Measurements from ENCODE around the gene MED27. TPM values are rescaled to one million over a fixed set of nuclear protein-coding genes. Genes with fewer than 3 reads are reported as not detected.

Gene MED27
- total RNA-seq, 1 donor = 19.0 TPM

DNA sequence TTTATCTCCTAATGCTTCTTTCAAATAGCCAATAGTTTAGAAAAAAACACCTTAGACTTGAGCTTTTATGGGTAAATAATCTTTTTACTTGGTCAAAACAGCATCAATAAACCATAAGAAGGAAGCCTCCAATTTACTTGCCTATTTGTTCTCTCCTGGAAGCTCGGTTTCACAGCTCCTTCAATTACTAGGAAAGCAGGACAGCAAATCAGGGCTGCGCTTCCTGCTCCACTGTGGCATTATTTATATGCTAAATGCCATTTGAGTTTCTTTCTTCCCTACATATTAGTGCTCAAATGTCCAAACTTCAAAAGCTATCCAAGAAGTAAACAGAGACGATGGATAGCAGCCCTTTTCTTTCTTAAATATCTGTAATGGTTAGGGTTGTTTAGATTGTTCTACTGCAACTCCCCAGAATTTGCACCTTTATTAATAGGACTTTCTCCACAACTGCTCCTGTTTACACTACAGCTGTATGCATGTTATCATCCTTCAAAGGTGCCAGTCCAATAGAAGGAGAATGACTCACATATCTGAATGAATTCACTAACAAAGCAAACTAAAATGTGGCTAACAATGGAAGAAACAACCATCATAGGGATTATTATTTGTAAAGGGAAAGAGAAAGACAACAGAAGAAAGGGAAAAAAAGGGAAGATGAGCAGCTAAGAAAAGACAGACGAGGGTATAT, 58.7 kb downstream of the MED27 start:
- TF ChIP-seq, protein P1, sequence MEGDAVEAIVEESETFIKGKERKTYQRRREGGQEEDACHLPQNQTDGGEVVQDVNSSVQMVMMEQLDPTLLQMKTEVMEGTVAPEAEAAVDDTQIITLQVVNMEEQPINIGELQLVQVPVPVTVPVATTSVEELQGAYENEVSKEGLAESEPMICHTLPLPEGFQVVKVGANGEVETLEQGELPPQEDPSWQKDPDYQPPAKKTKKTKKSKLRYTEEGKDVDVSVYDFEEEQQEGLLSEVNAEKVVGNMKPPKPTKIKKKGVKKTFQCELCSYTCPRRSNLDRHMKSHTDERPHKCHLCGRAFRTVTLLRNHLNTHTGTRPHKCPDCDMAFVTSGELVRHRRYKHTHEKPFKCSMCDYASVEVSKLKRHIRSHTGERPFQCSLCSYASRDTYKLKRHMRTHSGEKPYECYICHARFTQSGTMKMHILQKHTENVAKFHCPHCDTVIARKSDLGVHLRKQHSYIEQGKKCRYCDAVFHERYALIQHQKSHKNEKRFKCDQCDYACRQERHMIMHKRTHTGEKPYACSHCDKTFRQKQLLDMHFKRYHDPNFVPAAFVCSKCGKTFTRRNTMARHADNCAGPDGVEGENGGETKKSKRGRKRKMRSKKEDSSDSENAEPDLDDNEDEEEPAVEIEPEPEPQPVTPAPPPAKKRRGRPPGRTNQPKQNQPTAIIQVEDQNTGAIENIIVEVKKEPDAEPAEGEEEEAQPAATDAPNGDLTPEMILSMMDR (IDR thresholded peaks at IDR 0.05; ENCODE audit: insufficient read depth, low read depth, low read length) = no peak

DNA sequence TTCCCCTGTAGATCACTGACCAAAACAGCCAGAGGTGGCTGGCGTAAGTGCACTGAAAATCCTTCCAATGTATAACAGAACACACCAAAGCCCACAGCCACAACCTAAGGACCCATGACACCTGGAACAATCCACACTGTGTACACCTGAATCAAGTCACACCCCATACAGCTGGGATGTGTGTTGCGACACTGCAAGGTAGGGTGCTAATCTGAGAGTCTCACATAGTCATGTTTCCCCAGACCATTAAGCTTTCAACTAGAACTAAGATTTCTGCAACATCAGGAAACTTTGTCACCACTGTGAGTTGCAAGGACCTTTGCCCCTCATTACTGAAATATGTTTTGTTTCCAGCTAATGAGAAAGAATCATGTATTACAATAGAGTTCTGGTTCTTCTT, 59.4 kb downstream of the MED27 start:
- TF ChIP-seq, protein P1 (IDR thresholded peaks at IDR 0.05; ENCODE audit: insufficient read depth, low read depth, low read length) = no peak
- DNase-seq (ENCODE audit: low read depth) = no peak
- no peak overlapping the region for H3K4me3 ChIP-seq (ENCODE audit: low read depth, low read length)

More for the DNA sequence above, 58.7 kb downstream of the MED27 start:
- DNase-seq (ENCODE audit: low read depth) = no peak
- no peak overlapping the region for H3K4me3 ChIP-seq (ENCODE audit: low read depth, low read length)

DNA sequence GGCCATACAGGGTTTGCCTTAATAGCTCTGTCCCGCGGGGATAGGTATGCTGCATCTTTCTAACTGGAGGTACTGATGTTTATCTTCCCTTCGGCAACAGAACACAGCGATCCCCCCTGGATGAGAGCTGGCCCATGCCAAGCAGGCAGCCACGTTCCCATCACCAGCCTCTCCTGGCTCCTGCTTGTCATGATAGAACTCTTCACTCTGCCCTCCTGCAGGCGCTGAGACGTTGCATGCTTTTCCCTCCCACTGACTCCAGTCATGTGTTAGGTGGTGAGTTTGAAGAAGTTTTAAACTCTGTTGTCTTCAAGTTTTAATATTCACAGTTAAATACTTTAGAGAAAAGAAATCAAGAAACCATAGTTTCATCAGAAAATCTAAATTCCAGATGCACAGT, 60.0 kb downstream of the MED27 start:
- H3K4me3 ChIP-seq (ENCODE audit: low read depth, low read length) = no peak overlapping the region
- DNase-seq (ENCODE audit: low read depth) = no peak

DNA sequence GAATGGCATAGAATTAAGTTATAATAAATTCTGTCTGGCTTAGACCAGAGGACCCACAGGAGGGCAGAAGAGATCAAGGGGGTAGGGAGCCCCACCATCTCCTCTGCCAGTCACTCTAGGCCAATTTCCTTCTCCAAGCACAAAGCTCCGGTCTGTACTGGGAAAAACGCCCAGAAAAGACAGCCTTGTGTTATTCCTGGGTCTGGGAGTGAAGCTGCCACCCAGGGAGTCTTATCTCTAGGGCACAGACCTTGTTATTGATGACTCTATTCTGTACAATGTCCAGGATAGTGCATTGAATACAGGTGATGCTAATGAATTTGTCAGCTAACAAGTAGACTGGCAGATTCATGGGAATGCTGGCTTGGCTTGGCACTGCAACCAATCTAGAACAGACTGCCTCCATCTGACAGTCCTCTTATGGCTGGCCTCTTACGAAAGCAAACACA, 60.7 kb downstream of the MED27 start:
- DNase-seq (ENCODE audit: low read depth) = no peak
- no peak overlapping the region for H3K4me3 ChIP-seq (ENCODE audit: low read depth, low read length)
- TF ChIP-seq, protein P1 (IDR thresholded peaks at IDR 0.05; ENCODE audit: insufficient read depth, low read depth, low read length) = no peak

More for the DNA sequence above, 60.0 kb downstream of the MED27 start:
- TF ChIP-seq, protein P1 (IDR thresholded peaks at IDR 0.05; ENCODE audit: insufficient read depth, low read depth, low read length) = no peak

DNA sequence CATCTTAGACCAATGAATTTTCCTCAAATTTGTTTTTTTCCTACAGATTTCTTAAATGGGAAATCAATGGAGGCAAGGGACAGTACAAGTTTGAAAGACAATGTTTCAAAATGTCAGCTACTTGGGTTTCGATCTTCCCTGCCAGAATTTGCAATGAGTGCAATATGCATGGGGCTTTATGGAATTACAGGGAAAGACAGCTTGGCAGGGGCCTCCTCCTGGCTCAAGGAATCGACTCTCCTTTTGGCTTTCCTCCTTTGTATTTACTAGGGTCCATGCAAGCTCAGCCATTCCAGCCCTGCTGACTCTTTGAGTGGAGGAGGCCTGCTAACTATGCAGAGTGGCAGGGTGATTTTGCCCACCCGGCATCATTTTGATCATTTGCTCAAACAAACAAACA, 63.2 kb downstream of the MED27 start:
- DNase-seq (ENCODE audit: low read depth) = no peak
- TF ChIP-seq, protein P1 (IDR thresholded peaks at IDR 0.05; ENCODE audit: insufficient read depth, low read depth, low read length) = no peak
- H3K4me3 ChIP-seq (ENCODE audit: low read depth, low read length) = no peak overlapping the region

DNA sequence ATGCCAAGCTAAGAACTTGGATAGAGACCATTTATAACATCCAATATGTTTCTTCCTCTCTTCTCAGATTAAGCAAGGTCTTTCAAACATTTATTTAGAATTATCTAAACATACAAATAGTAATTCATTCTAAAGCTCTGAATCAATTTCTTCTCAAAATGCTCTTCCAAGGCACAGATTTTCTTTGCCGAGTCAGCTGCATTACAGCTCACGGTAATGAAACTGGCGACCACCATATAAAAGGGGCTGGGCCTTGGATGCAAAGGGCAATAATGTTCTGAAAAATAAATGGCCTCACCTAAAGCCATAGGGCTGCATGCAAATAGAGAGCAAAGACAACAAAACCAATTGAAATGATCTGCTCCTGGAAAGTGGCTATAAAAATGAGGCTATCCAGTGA, 63.8 kb downstream of the MED27 start:
- no peak overlapping the region for H3K4me3 ChIP-seq (ENCODE audit: low read depth, low read length)
- TF ChIP-seq, protein P1 (IDR thresholded peaks at IDR 0.05; ENCODE audit: insufficient read depth, low read depth, low read length) = no peak
- DNase-seq (ENCODE audit: low read depth) = no peak
